K562 (cell line): ENCODE measurements around the gene ADRB2. TPM values are rescaled to one million over a fixed set of nuclear protein-coding genes. Genes with fewer than 3 reads are reported as not detected.

ENCODE experiments used
- ATAC-seq: fragments of 200-7000 bp; cut with Tn5 transposase; 3 replicates; pipeline ENCODE4 v1.9.1; 2020; ENCODE audit warnings: moderate library complexity
- BruUV-seq: library from RNA; stranded (reverse); fragments of 400-500 nt; replicated peaks from 2 replicates; lab custom pipeline; 2021; lab: Mats Ljungman, UMichigan
- CTCF ChIA-PET: fragments of 300-600 bp; formaldehyde crosslinking; extraction: SDS; loops from one replicate; lab custom pipeline; 2021; ENCODE audit warnings: low intra/inter-chr PET ratio; lab: Yijun Ruan, JAX
- POLR2A ChIA-PET: fragments of 300-600, 350-650 bp; sonication (Branson Sonifier 250); formaldehyde crosslinking; extraction: SDS; loops from one replicate; lab custom pipeline; 2021; ENCODE audit warnings: antibody characterized with exemption, inconsistent platforms; lab: Yijun Ruan, JAX
- DNase-seq, 4 experiments: peaks; one replicate each; pipeline versions ENCODE4 v3.0.0 to v3.0.0-alpha.2; 2011 to 2018; ENCODE audit warnings: low spot score in 3 of 4, mixed read lengths in 3 of 4; ENCODE audit errors: extremely low read depth in 1 of 4
- FAIRE-seq: peaks from 2 replicates; lab custom pipeline; 2011; peaks lifted over from hg19 to GRCh38; lab: Jason Lieb, UNC
- H2AFZ ChIP-seq: 2 replicates; pipeline ENCODE4 v1.6.0; 2011; ENCODE audit warnings: low read depth, low read length, control low read depth, inconsistent platforms
- H3K27ac ChIP-seq: fragments of 200-600 bp; 3 replicates; pipeline ENCODE4 v1.8.0; 2011; ENCODE audit warnings: low read depth, mild to moderate bottlenecking, control low read depth, inconsistent platforms, low read length, moderate library complexity, mixed read lengths; ENCODE audit errors: extremely low read depth
- H3K27me3 ChIP-seq, 2 experiments: fragments of 300-600 bp in 1 of 2; 2 replicates in 1 of 2; 3 replicates in 1 of 2; pipeline versions ENCODE4 v1.6.0 to v1.8.0; 2011; ENCODE audit warnings: inconsistent platforms in 2 of 2, low read length in 2 of 2, mild to moderate bottlenecking in 1 of 2, mixed read lengths in 1 of 2, moderate library complexity in 1 of 2; ENCODE audit not compliant: control insufficient read depth in 2 of 2, insufficient read depth in 2 of 2
- H3K36me3 ChIP-seq: fragments of 300-600 bp; 3 replicates; pipeline ENCODE4 v1.8.0; 2011; ENCODE audit warnings: mild to moderate bottlenecking, low read length, inconsistent platforms; ENCODE audit not compliant: control insufficient read depth, insufficient read depth
- H3K4me1 ChIP-seq, 2 experiments: fragments of 200-600 bp in 1 of 2; replicated peaks in 1 of 2; 2 replicates in 1 of 2; 3 replicates in 1 of 2; pipeline versions ENCODE4 v1.5.1 to v1.8.0; 2011; ENCODE audit warnings: inconsistent platforms in 2 of 2, low read length in 2 of 2, mild to moderate bottlenecking in 1 of 2, mixed read lengths in 1 of 2, moderate library complexity in 1 of 2; ENCODE audit not compliant: control insufficient read depth in 2 of 2, insufficient read depth in 2 of 2
- H3K4me2 ChIP-seq: 2 replicates; pipeline ENCODE4 v1.6.1; 2011; ENCODE audit warnings: low read length, control low read depth, inconsistent platforms, mixed read lengths; ENCODE audit not compliant: insufficient read depth
- H3K4me3 ChIP-seq: fragments of 200-600 bp; sonication (generic), shearing (Covaris generic); 2 replicates; pipeline ENCODE4 v1.5.1; 2016; ENCODE audit warnings: control low read depth, inconsistent platforms
- H3K79me2 ChIP-seq: fragments of 200-600 bp; 3 replicates; pipeline ENCODE4 v1.8.0; 2011; ENCODE audit warnings: low read length, inconsistent platforms; ENCODE audit not compliant: control insufficient read depth, insufficient read depth
- H3K9ac ChIP-seq, 2 experiments: 2 replicates each; pipeline versions ENCODE4 v1.6.0 to v1.6.1; 2011; ENCODE audit warnings: low read depth in 2 of 2, low read length in 2 of 2, control low read depth in 1 of 2, inconsistent platforms in 1 of 2, mild to moderate bottlenecking in 1 of 2, mixed read lengths in 1 of 2; ENCODE audit not compliant: insufficient read depth in 1 of 2
- H3K9me1 ChIP-seq: one replicate; pipeline ENCODE4 v1.6.0; 2011; ENCODE audit warnings: inconsistent platforms, mild to moderate bottlenecking, low read length, moderate library complexity; ENCODE audit not compliant: control insufficient read depth, insufficient read depth
- H3K9me3 ChIP-seq: replicated peaks from 2 replicates; pipeline ENCODE4 v1.5.1; 2011; ENCODE audit warnings: low read depth, low read length, inconsistent platforms; ENCODE audit not compliant: control insufficient read depth, insufficient read depth
- H4K20me1 ChIP-seq: replicated peaks from 2 replicates; pipeline ENCODE4 v1.6.1; 2011; ENCODE audit warnings: low read length, inconsistent platforms, mixed read lengths; ENCODE audit not compliant: control insufficient read depth, insufficient read depth
- RBM25 ChIP-seq: fragments of 200-400 bp; formaldehyde crosslinking; IDR thresholded peaks from 2 replicates; pipeline ENCODE4 v1.6.1; 2018; ENCODE audit warnings: low read length, low read depth, moderate library complexity; ENCODE audit not compliant: severe bottlenecking
- THRA ChIP-seq: fragments of 450-650 bp; IDR thresholded peaks from 2 replicates; pipeline ENCODE4 v1.6.1; 2017; ENCODE audit warnings: mild to moderate bottlenecking, moderate library complexity
- WGBS: fragments of 100-300 bp; shearing (Covaris generic); methylation state at CpG from one replicate; pipeline ENCODE4 v1.1.6; 2016; ENCODE audit warnings: low coverage, mixed read lengths; ENCODE audit not compliant: insufficient coverage; ENCODE audit errors: missing lambda C conversion rate; 5-methylcytosine and 5-hydroxymethylcytosine counted together
- in situ Hi-C: fragments of 300-500 bp; cut with MboI; formaldehyde crosslinking; loops from 4 replicates; pipeline ENCODE4 v1.15.0; 2018; ENCODE audit warnings: inconsistent platforms, mixed read lengths
- intact Hi-C: fragments of 100-400 bp; cut with micrococcal nuclease; formaldehyde crosslinking; loops from 2 replicates; pipeline ENCODE4 v1.14.2; 2022
- polyA plus RNA-seq, 8 experiments: library from polyadenylated mRNA; depleted of rRNA in 4 of 8; stranded (reverse) in 5 of 8; unstranded in 3 of 8; fragments of >200 nt; fragmentation: Nextera tagmentation in 2 of 8; fragmentation: Illumina TruSeq in 1 of 8; extraction: Ambion mirVana in 2 of 8; extraction: Trizol in 1 of 8; gene quantifications; 2 replicates each; pipeline versions ENCODE4 v1.2.1 to v1.2.3, GENCODE V29; 2011 to 2014; ENCODE audit warnings: inconsistent platforms in 1 of 8, missing spikeins in 1 of 8
- total RNA-seq, 7 experiments: library from RNA; depleted of rRNA in 6 of 7; stranded (reverse); fragments of >200 nt in 6 of 7; fragmentation: Illumina TruSeq in 2 of 7; extraction: Trizol in 2 of 7; gene quantifications; 2 replicates each; pipeline versions ENCODE4 v1.2.1 to v1.2.3, GENCODE V29; 2011 to 2021; ENCODE audit warnings: low replicate concordance in 1 of 7

Gene ADRB2
- total and polyA plus RNA-seq, 9 of the 15 experiments (the other 6 are each of a cell fraction or from before 2014, with no cell fraction given) = 0.01 to 0.18 (median 0.04) TPM; not detected in 2

- H3K36me3 ChIP-seq = no peaks in the 10 kb centered on the region
- TF ChIP-seq RBM25 = peak; percentile 56
- no peak for TF ChIP-seq THRA
- TF ChIP-seq, all 486 proteins: peak for 1
- Histone ChIP-seq H3K27me3 (peaks cover 2 to 21% of the 10 kb centered on the region in 2 experiments; a peak in 3 of 5 replicates), H3K9ac (no peak overlapping the region), H3K9me1 (no peaks in the 10 kb centered on the region), H2AFZ (no peak overlapping the region), H3K4me1 (no peaks in the 10 kb centered on the region), H3K27ac (no peak overlapping the region), H3K79me2 (no peaks in the 10 kb centered on the region), H3K4me2 (no peak overlapping the region), H4K20me1 (no peaks in the 10 kb centered on the region), H3K4me3 (no peak overlapping the region), H3K9me3 (no peaks in the 10 kb centered on the region; the same call in 1 of the 2 replicates)
- CTCF ChIA-PET = no interaction called here
- BruUV-seq = no TSS peak
- no peak for DNase-seq
- intact Hi-C loops = no loop called here
- FAIRE-seq = no peak
- 2% methylated on average over 7 of the region's 7 CpGs for WGBS
- POLR2A ChIA-PET = interaction anchor here (0.6 to 1.4 kb wide), 2 partner anchors 16 to 1953 kb away, joined by 3 read pairs; no protein-coding TSS in a partner anchor
- in situ Hi-C loops = no loop called here
- ATAC-seq = no peak
Observed at GRCh38 chr5:148844433-148845280, 18.2 kb downstream of the ADRB2 start.
